GM10266 (cell line): ENCODE data around the gene MATK.

Source experiments
- DNase-seq: peaks from one replicate; pipeline ENCODE4 v3.0.0; 2012; ENCODE audit errors: extremely low spot score
- TF ChIP-seq, protein P1 (sequence below): IDR thresholded peaks from 2 replicates; pipeline ENCODE4 v1.5.1; 2012; ENCODE audit warnings: mild to moderate bottlenecking, low read depth; ENCODE audit not compliant: control insufficient read depth, insufficient read depth; ENCODE audit errors: missing control alignments

Gene MATK

GRCh38 chr19:3784607-3785450 lies 1.4 kb downstream of the MATK start:
- TF ChIP-seq, protein P1, sequence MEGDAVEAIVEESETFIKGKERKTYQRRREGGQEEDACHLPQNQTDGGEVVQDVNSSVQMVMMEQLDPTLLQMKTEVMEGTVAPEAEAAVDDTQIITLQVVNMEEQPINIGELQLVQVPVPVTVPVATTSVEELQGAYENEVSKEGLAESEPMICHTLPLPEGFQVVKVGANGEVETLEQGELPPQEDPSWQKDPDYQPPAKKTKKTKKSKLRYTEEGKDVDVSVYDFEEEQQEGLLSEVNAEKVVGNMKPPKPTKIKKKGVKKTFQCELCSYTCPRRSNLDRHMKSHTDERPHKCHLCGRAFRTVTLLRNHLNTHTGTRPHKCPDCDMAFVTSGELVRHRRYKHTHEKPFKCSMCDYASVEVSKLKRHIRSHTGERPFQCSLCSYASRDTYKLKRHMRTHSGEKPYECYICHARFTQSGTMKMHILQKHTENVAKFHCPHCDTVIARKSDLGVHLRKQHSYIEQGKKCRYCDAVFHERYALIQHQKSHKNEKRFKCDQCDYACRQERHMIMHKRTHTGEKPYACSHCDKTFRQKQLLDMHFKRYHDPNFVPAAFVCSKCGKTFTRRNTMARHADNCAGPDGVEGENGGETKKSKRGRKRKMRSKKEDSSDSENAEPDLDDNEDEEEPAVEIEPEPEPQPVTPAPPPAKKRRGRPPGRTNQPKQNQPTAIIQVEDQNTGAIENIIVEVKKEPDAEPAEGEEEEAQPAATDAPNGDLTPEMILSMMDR: no peak
- no peak for DNase-seq

- peak; percentile 62 for DNase-seq
Observed at GRCh38 chr19:3783660-3784584, 2.3 kb downstream of the MATK start.

DNA sequence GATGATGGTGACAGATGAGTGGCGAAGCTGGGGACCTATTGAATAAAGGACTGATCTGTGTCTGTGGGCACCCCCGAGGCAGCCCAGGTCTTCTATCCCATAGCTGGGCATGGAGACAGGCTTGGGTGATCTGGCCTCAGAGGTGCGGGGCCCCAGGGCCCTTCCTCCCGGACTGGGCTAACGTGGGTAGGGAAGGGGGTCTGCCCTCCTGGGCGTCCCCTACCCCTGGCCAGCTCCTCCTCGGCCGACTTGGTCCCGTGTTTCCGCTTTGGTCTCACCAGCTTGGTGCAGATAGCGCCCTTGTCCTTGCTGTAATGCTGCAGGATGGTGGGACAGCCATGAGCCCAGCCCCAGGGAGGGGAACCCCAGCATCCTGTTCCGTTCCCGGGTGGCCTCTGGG lies 3.3 kb downstream of the MATK start:
- DNase-seq: no peak
- TF ChIP-seq, protein P1: no peak

More at GRCh38 chr19:3783660-3784584, 2.3 kb downstream of the MATK start:
- TF ChIP-seq, protein P1: peak; percentile 43

- TF ChIP-seq, protein P1: no peak
- DNase-seq: no peak
Observed at GRCh38 chr19:3782330-3782729, 3.9 kb downstream of the MATK start.

DNA sequence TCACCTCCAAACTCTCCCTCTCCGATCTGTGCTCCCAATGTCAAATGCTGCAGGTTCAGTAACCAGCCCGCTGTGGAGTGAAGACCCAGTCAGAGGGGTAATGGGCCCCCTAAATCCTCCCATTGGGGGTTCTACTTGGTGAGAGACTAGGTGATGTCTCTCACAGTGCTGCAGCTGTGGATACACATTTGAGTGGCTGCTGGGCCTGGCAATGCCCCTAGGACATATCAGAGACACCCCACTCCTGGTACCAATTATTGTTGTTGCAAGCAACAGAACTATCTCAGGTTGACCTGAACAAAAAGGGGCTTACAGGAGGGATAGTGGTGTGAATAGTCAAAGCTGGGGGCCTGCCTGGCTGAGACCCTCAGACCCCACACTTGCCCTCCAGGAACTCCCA lies 4.6 kb downstream of the MATK start:
- TF ChIP-seq, protein P1: no peak
- DNase-seq: no peak

DNA sequence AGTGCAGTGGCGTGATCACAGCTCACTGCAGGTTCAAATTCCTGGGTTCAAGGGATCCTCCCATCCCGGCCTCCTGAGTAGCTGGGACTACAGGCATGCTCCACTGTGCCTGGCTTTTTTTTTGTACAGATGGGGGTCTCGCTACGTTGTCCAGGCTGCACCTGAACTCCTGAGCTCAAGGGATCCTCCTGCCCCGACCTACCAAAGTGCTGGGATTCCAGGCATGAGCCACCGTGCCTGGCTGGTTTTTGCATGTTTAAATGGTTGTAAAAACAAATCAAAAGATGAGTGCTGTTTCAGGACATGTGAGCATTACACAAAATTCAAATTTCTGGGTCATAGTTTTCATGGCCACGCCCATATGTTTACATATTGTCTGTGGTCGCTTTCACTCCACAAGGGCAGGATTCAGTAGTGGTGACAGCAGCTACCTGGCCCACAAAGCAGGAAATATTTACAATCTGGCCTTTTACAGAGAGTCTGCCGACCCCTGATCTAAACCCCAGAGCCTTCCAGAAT lies 5.3 kb downstream of the MATK start:
- DNase-seq: no peak
- TF ChIP-seq, protein P1: no peak
